NCI-H2227 (cell line): ENCODE data around the gene WDR18.
A peak's percentile ranks its signal among the peaks of the same experiment; 100 is the strongest.

Experiments
- DNase-seq: peaks from one replicate; lab custom pipeline; 2025; ENCODE audit not compliant: unreplicated experiment; lab: John Stamatoyannopoulos, UW

The WDR18 gene

DNA sequence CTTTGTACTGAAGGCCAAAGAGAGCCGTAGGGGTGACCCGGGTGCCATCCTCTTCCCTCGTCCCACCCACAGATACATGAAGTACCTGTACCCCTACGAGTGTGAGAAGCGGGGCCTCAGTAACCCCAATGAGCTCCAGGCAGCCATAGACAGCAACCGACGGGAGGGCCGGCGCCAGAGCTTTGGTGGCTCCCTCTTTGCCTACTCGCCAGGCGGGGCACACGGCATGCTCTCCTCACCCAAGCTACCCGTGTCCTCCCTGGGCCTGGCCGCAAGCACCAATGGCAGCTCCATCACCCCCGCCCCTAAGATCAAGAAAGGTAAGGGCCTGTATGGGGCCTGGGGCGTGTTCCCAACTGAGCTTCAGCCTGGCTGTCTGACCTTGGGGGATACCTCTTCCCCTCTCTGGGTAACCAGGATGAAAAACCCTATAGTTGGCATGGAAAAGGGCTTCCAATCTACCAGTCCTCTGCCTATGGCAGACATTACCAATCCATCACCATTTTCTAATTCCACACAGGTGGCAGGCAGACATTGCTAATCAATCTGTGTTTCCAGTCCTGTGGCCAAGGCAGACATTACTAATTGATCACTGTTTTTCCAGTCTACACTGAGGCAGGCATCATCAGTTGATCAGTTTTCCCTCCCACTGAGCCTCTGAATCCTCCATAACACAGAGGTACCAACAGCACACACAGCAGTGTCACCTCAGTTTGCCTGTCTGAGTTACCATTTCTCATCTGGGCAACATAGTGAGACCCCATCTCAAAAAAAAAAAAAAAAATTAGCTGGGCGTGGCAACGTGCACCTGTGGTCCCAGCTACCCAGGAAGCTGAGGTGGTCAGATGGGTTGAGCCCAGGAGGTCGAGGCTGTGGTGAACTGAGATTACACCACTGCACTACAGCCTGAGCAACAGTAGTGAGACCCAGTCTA, 19.1 kb upstream of the WDR18 start:
- DNase-seq, result no peak

DNA sequence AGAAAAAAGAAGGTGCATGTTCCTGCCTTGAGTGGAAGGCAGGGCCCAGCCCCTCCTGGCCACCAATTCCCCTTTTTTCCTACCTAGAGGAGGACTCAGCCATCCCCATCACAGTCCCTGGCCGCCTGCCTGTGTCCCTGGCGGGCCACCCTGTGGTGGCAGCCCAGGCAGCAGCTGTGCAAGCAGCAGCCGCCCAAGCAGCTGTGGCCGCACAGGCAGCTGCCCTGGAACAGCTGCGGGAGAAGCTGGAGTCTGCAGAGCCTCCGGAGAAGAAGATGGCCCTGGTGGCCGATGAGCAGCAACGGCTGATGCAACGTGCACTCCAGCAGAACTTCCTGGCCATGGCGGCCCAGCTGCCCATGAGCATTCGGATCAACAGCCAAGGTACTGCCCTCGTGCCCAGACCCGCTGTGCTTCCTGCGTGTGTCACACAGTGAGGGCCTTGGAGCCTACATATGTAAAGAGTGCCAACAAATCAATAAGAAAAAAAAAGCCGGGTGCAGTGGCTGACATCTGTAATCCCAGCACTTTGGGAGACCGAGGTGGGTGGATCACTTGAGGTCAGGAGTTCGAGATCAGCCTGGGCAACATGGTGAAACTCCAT, 17.6 kb upstream of the WDR18 start:
- DNase-seq, result no peak

DNA sequence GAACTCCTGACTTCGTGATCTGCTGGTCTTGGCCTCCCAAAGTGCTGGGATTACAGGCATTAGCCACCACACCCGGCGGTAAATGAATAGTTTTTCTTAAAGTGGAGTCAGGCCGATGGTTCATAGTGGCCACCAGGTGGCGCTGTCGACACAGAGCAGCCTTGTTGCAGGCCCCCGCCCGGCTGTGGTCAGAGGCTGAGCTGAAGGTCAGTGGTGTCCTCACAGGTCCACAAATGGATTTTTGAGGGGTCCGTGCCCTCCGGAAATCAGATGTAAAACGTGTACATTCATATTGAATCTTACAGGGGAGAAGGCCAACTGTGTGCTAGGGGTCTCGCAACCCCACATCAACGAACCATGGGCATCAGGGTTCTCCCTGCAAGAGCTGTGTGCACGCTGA, 13.4 kb upstream of the WDR18 start:
- no peak for DNase-seq

DNA sequence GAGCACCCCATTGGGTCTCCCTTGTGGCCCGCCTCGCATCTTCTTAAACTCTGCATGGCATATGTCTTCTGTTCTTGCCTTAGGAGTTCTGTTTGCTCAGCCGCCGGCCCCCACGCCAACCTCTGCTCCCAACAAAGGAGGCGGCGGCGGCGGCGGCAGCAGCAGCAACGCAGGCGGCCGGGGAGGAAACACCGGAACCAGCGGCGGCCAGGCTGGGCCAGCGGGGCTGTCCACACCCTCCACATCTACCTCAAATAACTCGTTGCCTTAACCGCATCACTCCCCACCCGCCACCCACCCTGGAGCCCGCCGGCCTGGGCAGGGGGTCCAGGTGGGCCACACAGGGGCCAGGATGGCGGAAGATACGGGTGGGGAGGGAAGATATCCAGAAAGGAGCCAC, 12.3 kb upstream of the WDR18 start:
- DNase-seq, result no peak

DNA sequence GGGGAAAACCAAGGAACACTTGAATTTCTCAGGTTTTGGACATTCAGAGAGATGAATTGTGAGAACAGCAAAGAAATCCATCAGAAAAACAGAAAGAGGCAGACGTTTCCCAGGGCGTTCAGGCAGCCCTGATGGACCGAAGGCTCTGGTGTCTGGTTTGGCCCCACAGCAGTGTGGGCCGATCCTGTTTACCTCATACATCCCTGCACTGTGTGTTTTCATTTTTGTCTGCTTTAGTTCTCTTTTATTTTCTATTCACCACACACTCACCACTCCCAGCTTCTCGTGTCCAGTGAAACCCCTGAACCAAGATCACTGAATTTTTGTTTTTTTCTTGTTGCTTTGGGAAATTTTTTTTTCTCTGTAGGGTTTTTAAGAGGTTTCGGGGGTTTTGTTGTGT, 11.9 kb upstream of the WDR18 start:
- DNase-seq, result no peak

DNA sequence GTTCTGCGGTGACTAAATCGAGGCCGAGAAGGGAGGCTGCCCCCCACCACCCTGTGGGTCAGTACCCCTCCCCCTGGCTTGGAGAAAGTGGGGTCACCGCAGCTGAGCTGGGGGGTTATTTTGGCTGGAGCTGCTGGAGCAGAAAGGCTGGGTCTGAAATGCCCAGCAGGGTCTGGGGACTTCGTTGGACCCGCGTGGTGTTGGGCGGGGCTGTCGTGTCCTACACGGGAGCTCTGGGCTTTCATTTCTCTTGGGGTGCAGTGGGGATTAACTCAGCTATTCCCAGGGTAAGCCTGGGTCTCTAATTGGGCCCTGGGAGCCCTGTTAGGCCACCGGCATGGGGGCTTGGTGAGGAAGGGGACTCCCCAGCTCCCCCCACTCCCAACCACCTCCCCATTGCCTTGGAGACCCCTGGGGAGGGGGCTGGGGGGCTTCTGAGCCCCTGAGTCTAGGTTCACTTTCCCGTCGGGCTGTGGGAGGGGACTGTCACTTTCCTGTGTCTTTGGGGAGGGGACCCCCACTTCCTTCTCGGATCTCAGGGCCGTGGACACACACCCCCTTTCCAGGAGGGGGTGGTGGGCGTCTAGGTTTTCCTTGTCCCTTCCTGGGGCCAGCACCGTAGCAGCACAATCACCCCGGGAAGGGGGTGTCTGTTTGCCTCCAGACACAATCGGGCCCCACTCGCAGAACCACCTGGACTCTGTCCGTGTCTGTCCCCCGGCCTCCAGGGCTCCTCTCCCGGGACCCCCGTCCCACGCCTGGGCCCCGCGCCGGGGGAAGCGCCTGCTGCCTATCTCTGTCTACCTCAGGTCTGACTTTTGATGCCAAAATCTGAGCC, 10.2 kb upstream of the WDR18 start:
- no peak for DNase-seq

DNA sequence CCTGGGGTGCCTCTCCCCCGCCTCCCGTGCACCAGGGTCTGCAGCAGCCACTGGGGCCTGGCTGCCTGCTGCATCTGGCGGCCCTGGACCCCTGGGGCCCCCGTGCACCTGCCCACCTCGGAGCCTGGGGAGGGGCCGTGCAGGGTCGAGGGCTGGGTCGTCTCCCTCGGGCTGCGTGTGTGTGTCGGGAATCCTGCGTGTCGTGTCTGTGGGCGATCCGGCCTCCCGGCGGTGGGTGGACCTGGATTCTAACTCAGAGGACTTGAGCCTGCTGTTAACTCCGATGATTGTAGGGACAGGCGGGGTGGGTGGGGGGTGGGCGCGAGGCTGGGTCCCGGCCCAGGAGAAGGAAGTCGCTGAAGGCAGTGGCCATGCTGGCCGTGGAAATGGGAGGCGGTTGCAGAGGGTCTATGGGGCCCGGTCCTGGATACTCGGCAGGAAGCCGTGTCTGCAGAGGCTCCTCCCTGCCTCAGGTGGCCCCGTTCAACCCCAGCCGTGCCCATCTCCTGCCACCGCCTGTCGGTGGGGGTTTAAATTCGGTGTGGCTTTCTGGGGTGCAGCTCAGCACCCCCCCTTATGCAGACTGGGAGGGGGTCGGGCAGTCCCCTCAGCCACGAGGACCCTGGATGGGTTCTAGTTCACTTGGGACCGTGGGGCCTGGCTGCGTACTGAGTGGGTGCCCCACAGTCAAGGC, 9.4 kb upstream of the WDR18 start:
- no peak for DNase-seq

DNA sequence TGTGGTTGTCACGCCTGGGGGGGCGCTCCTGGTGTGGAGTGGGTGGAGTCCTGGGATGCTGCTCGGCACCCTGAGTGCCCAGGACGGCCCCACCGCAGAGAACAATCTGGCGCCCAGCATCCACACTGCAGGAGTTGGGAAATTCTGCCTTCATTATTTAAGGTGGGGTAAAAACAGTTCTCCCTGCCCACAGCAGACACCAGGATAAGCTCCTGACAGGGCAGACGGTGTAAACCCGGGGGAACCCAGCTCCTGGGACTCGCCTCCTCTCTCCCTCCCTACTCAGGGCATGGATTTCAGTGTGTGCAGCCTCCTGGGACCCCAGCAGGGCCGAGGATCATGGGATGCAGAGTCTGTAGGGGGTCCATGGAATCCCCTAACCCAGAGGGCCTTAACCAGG, 7.7 kb upstream of the WDR18 start:
- DNase-seq, result no peak

DNA sequence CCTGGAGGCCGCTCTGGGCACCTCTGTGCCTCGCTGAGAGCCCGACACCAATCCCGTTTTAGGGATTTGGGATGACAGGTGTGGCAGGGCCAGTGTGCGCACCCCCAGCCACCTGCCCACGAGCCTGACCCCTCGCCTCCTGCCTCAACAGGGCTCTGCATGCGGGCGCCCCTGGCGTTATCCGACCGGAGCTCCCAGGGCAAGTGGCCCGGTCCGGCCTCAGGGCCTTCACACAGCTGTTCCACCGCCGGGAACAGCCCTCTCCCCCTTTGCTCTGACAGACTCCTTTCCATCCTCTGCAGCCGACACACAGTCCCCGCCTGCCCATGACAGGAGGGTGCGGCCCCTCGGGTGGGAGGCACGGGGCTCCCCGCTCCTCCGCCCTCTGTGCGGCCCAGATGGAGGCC, 7.1 kb upstream of the WDR18 start:
- no peak for DNase-seq

DNA sequence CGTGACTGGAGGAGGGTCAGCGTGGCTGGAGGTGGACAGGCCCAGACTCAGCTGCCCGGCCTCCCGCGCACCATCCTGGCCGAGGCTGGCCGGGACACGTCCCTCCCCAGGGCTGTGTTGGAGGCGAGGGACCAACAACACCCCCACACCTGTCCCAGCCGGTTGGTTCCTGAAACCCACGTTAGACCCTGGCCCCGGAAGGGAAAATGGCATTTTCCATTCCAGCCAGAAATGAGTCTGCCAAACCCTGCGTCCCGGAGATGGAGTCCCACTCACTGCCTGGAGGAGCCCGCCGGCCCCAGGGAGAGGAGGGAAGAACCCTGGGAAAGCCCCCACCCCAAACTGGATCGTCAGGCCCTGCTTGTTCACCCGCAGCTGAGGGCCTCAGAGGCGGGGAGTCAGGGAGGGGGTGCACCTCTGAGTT, 4.8 kb upstream of the WDR18 start:
- DNase-seq, result no peak

DNA sequence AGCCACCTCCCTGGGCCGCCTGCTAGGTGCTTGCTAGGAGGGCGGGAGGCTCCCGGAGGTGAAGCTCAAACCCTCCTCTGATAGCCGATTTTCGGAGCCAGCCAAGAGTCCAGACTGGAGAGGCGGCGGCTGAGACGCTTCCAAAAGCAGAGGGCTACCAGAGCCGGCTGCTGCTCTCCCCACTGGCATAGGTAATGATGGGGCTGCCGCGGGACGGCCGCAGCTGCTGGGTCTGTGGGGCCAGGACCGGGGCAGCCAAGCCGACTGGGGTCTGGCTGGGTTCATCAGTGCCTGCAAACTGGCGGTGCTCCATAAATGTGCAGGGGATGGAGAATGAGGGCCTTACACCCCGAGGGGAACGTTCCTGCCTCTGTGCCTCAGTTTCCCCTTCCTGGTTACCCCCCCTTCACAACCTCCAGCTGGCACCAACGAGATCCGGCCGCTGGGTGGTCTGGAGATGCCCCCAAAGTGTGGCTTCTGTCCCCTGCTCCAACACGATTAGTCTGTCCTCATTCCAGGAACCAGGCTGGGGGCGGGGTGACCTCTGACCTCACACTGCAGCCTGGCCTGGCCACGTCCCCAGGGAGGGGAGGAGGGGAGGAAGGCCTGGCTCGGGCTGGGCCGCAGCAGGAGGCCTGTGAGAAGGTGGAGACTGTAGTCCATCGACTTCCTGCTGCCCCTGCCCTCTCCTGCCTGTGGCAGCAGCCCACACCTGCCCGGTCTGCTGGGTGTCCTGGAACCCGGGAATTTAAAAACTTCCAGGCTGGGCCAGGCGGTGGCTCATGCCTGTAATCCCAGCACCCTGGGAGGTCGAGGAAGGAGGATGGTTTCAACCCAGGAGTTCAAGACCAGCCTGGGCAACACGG, 3.8 kb upstream of the WDR18 start:
- DNase-seq, result no peak

DNA sequence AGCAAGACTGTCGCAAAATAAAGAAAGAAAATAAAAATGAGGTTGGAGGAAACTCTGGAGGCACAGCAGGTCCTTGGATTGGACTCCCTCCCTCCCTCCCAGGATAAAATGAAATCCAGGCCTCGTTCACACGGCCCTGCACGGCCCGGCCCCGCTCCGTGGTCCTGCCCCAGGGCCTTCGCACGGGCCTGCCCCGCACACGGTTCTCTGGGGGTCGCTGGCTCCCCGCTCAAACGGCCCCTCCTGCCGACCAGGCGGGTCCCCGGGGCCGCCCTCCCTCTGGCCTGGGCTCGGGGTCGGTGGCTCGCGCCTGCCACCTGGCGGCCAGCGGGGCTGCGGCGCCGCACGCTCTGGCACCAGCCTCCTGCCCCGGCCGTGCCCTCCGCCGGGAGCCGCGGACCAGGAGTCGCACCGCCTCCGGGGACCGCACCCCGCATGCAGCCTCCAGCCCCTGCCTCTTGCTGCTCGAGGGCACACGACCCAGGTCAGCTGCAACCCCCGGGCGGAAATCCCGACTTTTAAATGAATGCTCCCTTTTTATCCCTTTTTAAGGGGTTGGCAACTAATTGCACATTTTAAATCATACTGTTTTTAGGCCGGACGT, 1.5 kb upstream of the WDR18 start:
- DNase-seq, result peak; percentile 64

DNA sequence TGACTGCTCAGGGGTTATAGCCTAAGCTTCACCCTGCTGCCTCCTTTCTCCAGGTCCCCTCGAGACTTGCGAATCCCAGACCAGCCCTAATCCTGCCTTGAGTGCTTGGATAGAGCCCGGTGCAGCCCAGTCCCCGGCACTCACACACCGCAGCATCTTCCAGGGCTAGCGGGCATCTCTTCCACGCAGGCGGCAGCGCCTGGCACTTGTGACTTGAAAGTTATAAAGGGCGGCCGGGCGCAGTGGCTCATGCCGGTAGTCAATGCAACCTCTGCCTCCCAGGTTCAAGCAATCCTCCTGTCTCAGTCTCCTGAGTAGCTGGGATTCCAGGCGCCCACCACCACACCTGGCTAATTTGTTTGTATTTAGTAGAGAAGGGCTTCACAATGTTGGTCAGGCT, 1.9 kb downstream of the WDR18 start:
- no peak for DNase-seq

DNA sequence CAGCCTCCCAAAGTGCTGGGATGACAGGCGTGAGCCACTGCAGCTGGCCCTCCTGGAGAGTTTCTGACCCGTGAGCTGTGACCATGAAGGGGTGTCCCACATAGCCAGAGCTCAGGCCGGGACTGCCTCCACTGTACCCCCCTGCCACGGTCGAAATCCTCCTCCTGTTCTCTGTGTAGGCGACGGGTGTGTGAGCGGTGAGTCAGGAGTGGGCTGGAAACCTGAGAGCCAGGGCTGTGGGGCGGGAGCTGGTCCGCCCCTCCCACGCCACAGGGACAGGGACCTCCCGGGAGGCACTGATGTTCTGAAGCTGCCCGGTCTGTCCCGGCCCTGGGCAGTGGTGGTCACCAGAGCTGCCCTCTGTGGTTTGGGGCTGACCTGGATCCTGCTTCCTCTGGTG, 3.9 kb downstream of the WDR18 start:
- no peak for DNase-seq

DNA sequence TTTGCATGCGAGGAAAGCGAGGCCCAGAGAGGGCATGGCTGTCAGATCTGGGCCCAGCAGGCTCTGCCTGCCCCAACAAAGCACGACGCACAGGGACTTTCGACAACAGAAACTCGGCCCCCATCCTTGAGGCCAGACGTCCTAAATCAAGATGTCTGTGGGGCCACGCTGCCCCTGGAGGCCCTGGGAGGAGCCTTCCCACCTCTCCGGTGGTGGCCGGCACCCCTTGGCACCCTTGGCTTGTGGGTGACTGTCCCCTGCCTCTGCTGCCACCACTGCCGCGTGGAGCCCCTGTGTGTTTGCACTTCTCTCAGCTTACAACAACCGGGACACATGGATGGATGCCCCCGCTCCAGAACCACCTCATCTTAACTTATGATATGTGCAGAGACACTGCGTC, 4.4 kb downstream of the WDR18 start:
- no peak for DNase-seq

DNA sequence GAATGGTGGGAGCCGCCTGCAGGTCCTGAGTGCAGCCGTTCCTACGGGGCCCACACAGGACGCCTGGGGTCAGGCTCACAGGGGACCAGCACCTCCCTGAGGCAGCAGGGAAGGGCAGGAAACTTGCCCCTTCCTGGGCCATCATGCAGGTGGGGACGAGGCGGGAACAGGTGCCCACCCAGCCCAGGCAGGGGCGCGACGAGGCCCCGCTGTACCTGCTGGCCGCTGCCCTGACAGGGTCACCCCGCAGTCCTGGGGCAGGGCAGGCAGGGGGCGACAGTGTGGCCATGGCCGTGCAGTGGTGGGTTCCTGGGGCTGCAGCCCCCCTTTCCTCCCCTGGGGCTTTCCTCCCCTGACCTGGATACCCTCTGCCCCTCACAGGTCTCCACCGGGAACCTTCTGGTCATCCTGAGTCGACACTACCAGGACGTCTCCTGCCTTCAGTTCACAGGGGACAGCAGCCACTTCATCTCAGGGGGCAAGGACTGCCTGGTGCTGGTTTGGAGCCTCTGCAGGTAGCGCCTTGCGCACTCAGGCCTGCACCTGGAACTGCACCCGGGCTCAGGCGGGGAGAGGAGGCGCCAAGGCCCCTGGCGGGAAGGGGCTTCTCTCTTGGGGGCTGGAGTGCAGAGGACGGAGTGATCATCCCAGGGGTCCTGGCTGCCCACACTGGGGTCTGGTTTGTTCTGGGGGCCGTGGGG, 5.4 kb downstream of the WDR18 start:
- no peak for DNase-seq

DNA sequence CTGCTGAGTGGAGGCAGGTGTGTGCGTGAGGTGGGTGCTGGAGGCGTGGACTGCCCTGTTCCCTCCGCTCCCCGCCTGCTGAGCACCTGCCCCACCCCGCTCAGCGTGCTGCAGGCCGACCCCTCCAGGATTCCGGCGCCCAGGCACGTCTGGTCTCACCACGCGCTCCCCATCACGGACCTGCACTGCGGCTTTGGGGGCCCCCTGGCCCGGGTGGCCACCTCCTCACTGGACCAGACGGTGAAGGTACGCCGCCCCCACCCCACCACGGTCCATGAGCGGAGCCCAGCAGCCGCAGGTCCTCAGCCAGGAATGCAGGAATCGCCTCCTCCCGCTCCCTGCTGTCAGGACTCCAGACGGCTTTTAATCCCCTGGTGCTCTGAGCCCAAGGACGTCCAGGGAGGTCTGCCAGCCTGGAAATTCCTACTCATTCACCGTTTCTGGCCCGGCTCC, 6.0 kb downstream of the WDR18 start:
- no peak for DNase-seq

DNA sequence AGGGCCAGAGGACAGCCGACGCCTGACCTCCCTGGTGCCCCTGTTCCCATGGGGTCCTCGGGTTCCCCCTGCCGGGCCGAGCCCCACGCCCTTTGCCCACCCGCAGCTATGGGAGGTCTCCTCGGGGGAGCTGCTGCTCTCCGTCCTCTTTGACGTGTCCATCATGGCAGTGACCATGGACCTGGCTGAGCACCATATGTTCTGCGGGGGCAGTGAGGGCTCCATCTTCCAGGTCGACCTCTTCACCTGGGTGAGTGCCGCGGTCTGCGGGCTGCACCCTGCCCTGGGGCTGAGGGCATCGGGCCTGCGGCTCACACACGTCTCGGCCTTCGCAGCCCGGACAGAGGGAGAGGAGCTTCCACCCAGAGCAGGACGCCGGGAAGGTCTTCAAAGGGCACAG, 6.6 kb downstream of the WDR18 start:
- DNase-seq, result no peak
